ENCODE data around the gene GPRC5A. TPM values are rescaled to one million over a fixed set of nuclear protein-coding genes. Genes with fewer than 3 reads are reported as not detected.
A peak's percentile ranks its signal among the peaks of the same experiment; 100 is the strongest.

Gene GPRC5A
- total and polyA plus RNA-seq, 2 of the 4 experiments (the other 2 are of a cell fraction): 49.6 to 201 TPM

- CTCF ChIA-PET: interaction anchor here (1.6 kb wide), 1 partner anchor 40 kb away, joined by 3 read pairs; no protein-coding TSS in a partner anchor
- Histone ChIP-seq H2BK120ac (ENCODE audit: low read depth, low read length) (no peak overlapping the region), H4K8ac (ENCODE audit: low read depth in 2 of 2, low read length in 2 of 2) (no peak overlapping the region), H3K27me3 (ENCODE audit: control insufficient read depth, insufficient read depth, low read length) (no peaks in the 10 kb centered on the region), H3K9me3 (ENCODE audit: control insufficient read depth, insufficient read depth, low read length) (no peaks in the 10 kb centered on the region), H3K4me2 (ENCODE audit: low read depth, low read length) (no peak overlapping the region), H3K18ac (ENCODE audit: low read depth, low read length) (no peak overlapping the region), H3K9ac (ENCODE audit: low read depth, low read length) (no peak overlapping the region), H2BK20ac (ENCODE audit: low read depth, low read length) (no peak overlapping the region), H4K20me1 (ENCODE audit: insufficient read depth, low read length) (no peaks in the 10 kb centered on the region), H3K14ac (replicated peaks; ENCODE audit: low read depth, low read length) (no peak overlapping the region), H3K27ac (ENCODE audit: insufficient read depth, low read length) (no peak overlapping the region), H3K23ac (ENCODE audit: low read depth, low read length) (no peak overlapping the region), H3K79me1 (ENCODE audit: low read depth in 1 of 2, low read length in 2 of 2) (no peaks in the 10 kb centered on the region; a peak in 1 of 4 replicates), H2AK9ac (replicated peaks; ENCODE audit: low read depth, low read length, poor library complexity) (no peak overlapping the region), H2BK15ac (ENCODE audit: low read depth, low read length) (no peak overlapping the region), H3K4ac (ENCODE audit: low read depth, low read length) (no peak overlapping the region), H3K36me3 (ENCODE audit: control insufficient read depth, insufficient read depth, low read length) (no peaks in the 10 kb centered on the region), H2BK5ac (ENCODE audit: low read depth, low read length, poor library complexity, severe bottlenecking) (no peak overlapping the region), H3K4me3 (ENCODE audit: insufficient read depth, low read depth, low read length) (no peak overlapping the region), H3K56ac (ENCODE audit: extremely low read depth, insufficient read depth, low read length) (no peak overlapping the region), H2AK5ac (ENCODE audit: low read depth, low read length) (no peak overlapping the region), H2AFZ (replicated peaks; ENCODE audit: low read length, poor library complexity) (no peak overlapping the region), H4K91ac (ENCODE audit: insufficient read depth, low read depth, low read length) (no peak overlapping the region), H3K9me1 (ENCODE audit: insufficient read depth, low read length) (no peaks in the 10 kb centered on the region), H3K4me1 (ENCODE audit: control insufficient read depth, insufficient read depth, low read length) (peaks cover 2% of the 10 kb centered on the region; the same call in 1 of the 2 replicates), H4K5ac (ENCODE audit: low read depth, low read length) (no peak overlapping the region)
- dilution Hi-C loops (cut with HindIII; ENCODE audit: low sequenced_read_pairs, unreplicated experiment) (no loop called here), intact Hi-C loops (cut with micrococcal nuclease) (loop anchor here (5.0 kb wide), 1 partner anchor 36 kb away; no protein-coding TSS in a partner anchor), in situ Hi-C loops (cut with MboI; ENCODE audit: low sequenced_read_pairs) (no loop called here)
- POLR2A ChIA-PET (ENCODE audit: unreplicated experiment): no interaction called here
- no CpG with 5 or more reads among the region's 10 CpGs for WGBS, 2 experiments (ENCODE audit: extremely low coverage in 2 of 2, insufficient read length in 1 of 2)
- BruUV-seq (replicated peaks): no TSS peak
- TF ChIP-seq CEBPB (IDR thresholded peaks at IDR 0.05; ENCODE audit: low read depth, low read length) (peak; percentile 46; the same call in 1 of the 2 replicates), NFE2L2 (IDR thresholded peaks at IDR 0.05; ENCODE audit: low read depth, low read length) (no peak)
- no peak for ATAC-seq (ENCODE audit: low read depth)
- no peak for DNase-seq
Observed at GRCh38 chr12:12941450-12942350, 50.3 kb downstream of the GPRC5A start.
